Neural crest cell (in vitro differentiated cells): ENCODE data around the gene CDX2. TPM values are rescaled to one million over a fixed set of nuclear protein-coding genes. Genes with fewer than 3 reads are reported as not detected.

Experiments
- DNase-seq: peaks from one replicate; pipeline ENCODE4 v3.0.0; 2021; ENCODE audit warnings: low read depth, mixed read lengths, low spot score
- H3K27ac Mint-ChIP-seq: one replicate; pipeline ENCODE4 v1.8.0; 2021; ENCODE audit warnings: mild to moderate bottlenecking, mixed read lengths; ENCODE audit not compliant: unreplicated experiment
- H3K27me3 Mint-ChIP-seq: 2 replicates; pipeline ENCODE4 v1.8.0; 2021; ENCODE audit warnings: low read depth, mild to moderate bottlenecking, mixed read lengths
- H3K36me3 Mint-ChIP-seq: 2 replicates; pipeline ENCODE4 v1.8.0; 2021; ENCODE audit warnings: low read depth, mild to moderate bottlenecking, mixed read lengths
- H3K4me1 Mint-ChIP-seq: 2 replicates; pipeline ENCODE4 v1.8.0; 2021; ENCODE audit warnings: mixed read lengths
- H3K4me3 Mint-ChIP-seq: one replicate; pipeline ENCODE4 v1.8.0; 2021; ENCODE audit warnings: mild to moderate bottlenecking, mixed read lengths
- H3K9me3 Mint-ChIP-seq: 2 replicates; pipeline ENCODE4 v1.8.0; 2021; ENCODE audit warnings: mixed read lengths
- long read RNA-seq: library from polyadenylated mRNA; unstranded; transcript quantifications from one replicate; pipeline ENCODE4 v2.0.0, GENCODE V29; 2020
- total RNA-seq: library from RNA; stranded (reverse); gene quantifications from 2 replicates; pipeline ENCODE4 v1.2.1, GENCODE V29; 2021
- TF ChIP-seq, protein P1 (sequence below): fragments of 200-600 bp; sonication (generic); conservative IDR thresholded peaks from 2 replicates; pipeline ENCODE4 v1.5.0; 2021; ENCODE audit warnings: antibody characterized with exemption, mild to moderate bottlenecking

Gene CDX2, protein sequence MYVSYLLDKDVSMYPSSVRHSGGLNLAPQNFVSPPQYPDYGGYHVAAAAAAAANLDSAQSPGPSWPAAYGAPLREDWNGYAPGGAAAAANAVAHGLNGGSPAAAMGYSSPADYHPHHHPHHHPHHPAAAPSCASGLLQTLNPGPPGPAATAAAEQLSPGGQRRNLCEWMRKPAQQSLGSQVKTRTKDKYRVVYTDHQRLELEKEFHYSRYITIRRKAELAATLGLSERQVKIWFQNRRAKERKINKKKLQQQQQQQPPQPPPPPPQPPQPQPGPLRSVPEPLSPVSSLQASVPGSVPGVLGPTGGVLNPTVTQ
- 1.3 and 2.4 TPM in 2 replicates for total RNA-seq
- long read RNA-seq, result 0 reads

- H3K27me3 Mint-ChIP-seq, result peaks cover 100% of the 10 kb centered on the region
- TF ChIP-seq, protein P1, sequence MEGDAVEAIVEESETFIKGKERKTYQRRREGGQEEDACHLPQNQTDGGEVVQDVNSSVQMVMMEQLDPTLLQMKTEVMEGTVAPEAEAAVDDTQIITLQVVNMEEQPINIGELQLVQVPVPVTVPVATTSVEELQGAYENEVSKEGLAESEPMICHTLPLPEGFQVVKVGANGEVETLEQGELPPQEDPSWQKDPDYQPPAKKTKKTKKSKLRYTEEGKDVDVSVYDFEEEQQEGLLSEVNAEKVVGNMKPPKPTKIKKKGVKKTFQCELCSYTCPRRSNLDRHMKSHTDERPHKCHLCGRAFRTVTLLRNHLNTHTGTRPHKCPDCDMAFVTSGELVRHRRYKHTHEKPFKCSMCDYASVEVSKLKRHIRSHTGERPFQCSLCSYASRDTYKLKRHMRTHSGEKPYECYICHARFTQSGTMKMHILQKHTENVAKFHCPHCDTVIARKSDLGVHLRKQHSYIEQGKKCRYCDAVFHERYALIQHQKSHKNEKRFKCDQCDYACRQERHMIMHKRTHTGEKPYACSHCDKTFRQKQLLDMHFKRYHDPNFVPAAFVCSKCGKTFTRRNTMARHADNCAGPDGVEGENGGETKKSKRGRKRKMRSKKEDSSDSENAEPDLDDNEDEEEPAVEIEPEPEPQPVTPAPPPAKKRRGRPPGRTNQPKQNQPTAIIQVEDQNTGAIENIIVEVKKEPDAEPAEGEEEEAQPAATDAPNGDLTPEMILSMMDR, result no peak
- no peaks in the 10 kb centered on the region for H3K9me3 Mint-ChIP-seq
- peaks cover 33% of the 10 kb centered on the region for H3K4me1 Mint-ChIP-seq
- peak within 1 kb of the TSS; percentile 52 for H3K4me3 Mint-ChIP-seq
- no peaks in the 10 kb centered on the region for H3K36me3 Mint-ChIP-seq
- H3K27ac Mint-ChIP-seq, result no peak within 1 kb of the TSS
- DNase-seq, result no peak
These were observed at the start of gene CDX2 for GRCh38 chr13:27969082-27969865. Gene CDX2 (minus strand): TSS chr13:27969315. CDS start chr13:27969006, 309 bp downstream.

DNA sequence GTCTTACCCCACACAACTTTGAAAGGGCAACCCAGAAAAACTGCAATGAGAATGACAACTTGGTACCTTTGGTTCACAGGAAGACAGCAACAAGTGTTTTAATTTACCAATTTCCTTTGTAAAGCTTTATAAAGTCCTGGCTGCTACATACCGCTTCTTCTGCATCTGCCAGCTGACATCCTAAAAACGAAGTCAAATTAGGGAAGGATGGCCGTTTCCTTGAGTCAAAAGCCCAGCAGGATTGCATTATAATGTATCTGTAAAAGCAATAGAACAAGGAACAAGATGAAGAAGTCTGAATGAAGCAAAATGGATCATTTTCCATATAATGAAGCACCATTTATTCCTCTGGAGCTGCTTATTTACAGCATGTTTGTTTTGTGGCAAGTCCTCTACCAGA, 45.2 kb upstream of the CDX2 start:
- Mint-ChIP-seq H3K36me3 (no peaks in the 10 kb centered on the region), H3K27me3 (peaks cover 27% of the 10 kb centered on the region), H3K27ac (no peak overlapping the region), H3K4me1 (no peaks in the 10 kb centered on the region), H3K4me3 (no peak overlapping the region), H3K9me3 (no peaks in the 10 kb centered on the region)
- TF ChIP-seq, protein P1, result no peak
- DNase-seq, result no peak

DNA sequence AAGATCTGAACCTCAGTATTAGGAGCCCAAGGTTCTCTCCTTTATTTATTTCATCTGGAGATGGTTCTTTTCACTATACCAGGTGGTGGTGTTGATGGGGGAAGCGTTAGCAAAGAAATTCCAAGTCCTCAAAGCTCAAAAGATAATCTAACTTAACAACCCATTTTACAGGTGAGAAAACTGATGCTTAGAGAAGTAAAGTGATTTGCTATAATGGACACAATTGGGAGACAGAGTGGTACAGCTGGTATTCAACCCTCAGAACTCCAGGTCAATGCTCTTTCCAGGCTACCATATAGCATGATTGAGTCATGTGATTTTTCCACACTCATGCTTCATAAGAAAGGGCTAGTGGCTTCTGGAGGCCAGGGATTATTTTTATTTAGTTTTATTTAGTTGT, 44.4 kb upstream of the CDX2 start:
- H3K27ac Mint-ChIP-seq, result no peak overlapping the region

DNA sequence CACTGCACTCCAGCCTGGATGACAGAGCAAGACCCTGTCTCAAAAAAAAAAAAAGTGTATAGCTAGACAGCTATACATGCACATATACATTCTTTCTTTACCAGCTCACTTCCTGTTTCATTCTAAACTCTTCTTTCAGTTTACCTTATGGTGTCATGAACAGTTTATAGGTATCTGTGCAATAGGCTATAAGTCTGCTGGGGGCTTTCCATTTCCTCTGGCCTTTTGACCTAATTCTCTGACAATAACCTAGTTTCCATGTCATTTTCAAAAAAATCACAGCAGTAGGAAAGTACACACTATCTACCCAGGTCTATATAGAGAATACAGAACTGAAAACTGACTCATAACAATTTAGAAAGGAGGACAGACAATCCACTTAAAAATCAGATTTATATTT, 43.8 kb upstream of the CDX2 start:
- Mint-ChIP-seq H3K36me3 (no peaks in the 10 kb centered on the region), H3K27me3 (peaks cover 30% of the 10 kb centered on the region), H3K4me3 (no peak overlapping the region), H3K9me3 (no peaks in the 10 kb centered on the region), H3K4me1 (no peaks in the 10 kb centered on the region), H3K27ac (no peak overlapping the region)
- TF ChIP-seq, protein P1, result no peak
- DNase-seq, result no peak

More for the DNA sequence above, 44.4 kb upstream of the CDX2 start:
- peaks cover 30% of the 10 kb centered on the region for H3K27me3 Mint-ChIP-seq
- H3K4me3 Mint-ChIP-seq, result no peak overlapping the region
- no peaks in the 10 kb centered on the region for H3K9me3 Mint-ChIP-seq
- no peaks in the 10 kb centered on the region for H3K36me3 Mint-ChIP-seq
- TF ChIP-seq, protein P1, result no peak
- H3K4me1 Mint-ChIP-seq, result no peaks in the 10 kb centered on the region
- no peak for DNase-seq

DNA sequence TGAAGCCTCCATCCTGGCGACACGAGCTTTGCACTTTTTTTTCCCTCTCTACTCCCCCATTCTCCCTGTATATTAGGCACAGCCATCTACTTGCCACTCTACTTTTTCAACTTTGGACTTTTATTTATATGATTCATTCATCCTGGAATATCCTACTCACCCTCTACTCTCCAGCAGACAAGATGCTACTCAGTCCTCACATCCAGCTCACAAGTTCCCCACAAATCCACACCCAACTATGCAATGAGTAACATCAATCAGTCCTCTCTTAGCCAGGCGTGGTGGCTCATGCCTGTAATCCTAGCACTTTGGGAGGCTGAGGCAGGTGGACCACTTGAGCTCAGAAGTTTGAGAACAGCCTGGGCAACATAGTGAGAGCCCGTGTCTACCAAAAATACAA, 43.3 kb upstream of the CDX2 start:
- TF ChIP-seq, protein P1, result no peak
- Mint-ChIP-seq H3K27me3 (peaks cover 30% of the 10 kb centered on the region), H3K36me3 (no peaks in the 10 kb centered on the region), H3K27ac (no peak overlapping the region), H3K4me1 (no peaks in the 10 kb centered on the region), H3K4me3 (no peak overlapping the region), H3K9me3 (no peaks in the 10 kb centered on the region)
- no peak for DNase-seq
